ENCODE results near the gene SLC17A3.

Gene SLC17A3

GRCh38 chr6:25835442-25836283, 38.4 kb downstream of the SLC17A3 start:
- DNase-seq, result no peak

GRCh38 chr6:25834950-25835349, 39.1 kb downstream of the SLC17A3 start:
- DNase-seq, result no peak

- DNase-seq, result no peak
Measured at GRCh38 chr6:25833136-25833535, 40.9 kb downstream of the SLC17A3 start.

- DNase-seq, result no peak
Measured at GRCh38 chr6:25832670-25833069, 41.4 kb downstream of the SLC17A3 start.

GRCh38 chr6:25832307-25832662, 41.8 kb downstream of the SLC17A3 start:
- no peak for DNase-seq

GRCh38 chr6:25831532-25832306, 42.3 kb downstream of the SLC17A3 start, which contains the start of gene SLC17A1:
TSS of gene SLC17A1 (minus strand) at chr6:25832052. CDS start at chr6:25830557, 1,495 bp downstream.
- DNase-seq, result no peak

- DNase-seq, result no peak
Measured at GRCh38 chr6:25830458-25830857, 43.6 kb downstream of the SLC17A3 start.

GRCh38 chr6:25829375-25829774, 44.7 kb downstream of the SLC17A3 start:
- peak; percentile 84 for DNase-seq

GRCh38 chr6:25821341-25821740, 52.7 kb downstream of the SLC17A3 start:
- peak; percentile 50 for DNase-seq

GRCh38 chr6:25816252-25816651, 57.8 kb downstream of the SLC17A3 start:
- DNase-seq, result no peak

- no peak for DNase-seq
Measured at GRCh38 chr6:25815194-25815593, 58.8 kb downstream of the SLC17A3 start.

GRCh38 chr6:25804804-25805203, 69.2 kb downstream of the SLC17A3 start:
- no peak for DNase-seq

- DNase-seq, result no peak
Measured at GRCh38 chr6:25801436-25801835, 72.6 kb downstream of the SLC17A3 start.
